BLaER1 (cell line): ENCODE data around the gene SEMA5A.

Source experiments
- H3K27ac ChIP-seq: shearing (Covaris generic); formaldehyde crosslinking; 2 replicates; pipeline ENCODE4 v1.8.1; 2022
- H3K27me3 ChIP-seq: shearing (Covaris generic); formaldehyde crosslinking; 2 replicates; pipeline ENCODE4 v1.8.1; 2022
- H3K36me3 ChIP-seq: shearing (Covaris generic); formaldehyde crosslinking; 2 replicates; pipeline ENCODE4 v1.8.1; 2022
- H3K4me1 ChIP-seq: shearing (Covaris generic); formaldehyde crosslinking; 2 replicates; pipeline ENCODE4 v1.8.1; 2022
- H3K4me2 ChIP-seq: shearing (Covaris generic); formaldehyde crosslinking; 2 replicates; pipeline ENCODE4 v1.8.1; 2022
- H3K4me3 ChIP-seq: shearing (Covaris generic); formaldehyde crosslinking; 2 replicates; pipeline ENCODE4 v1.8.1; 2022
- H3K9ac ChIP-seq: shearing (Covaris generic); formaldehyde crosslinking; 2 replicates; pipeline ENCODE4 v1.8.1; 2022
- H3K9me3 ChIP-seq: shearing (Covaris generic); formaldehyde crosslinking; 2 replicates; pipeline ENCODE4 v1.8.1; 2022
- H4K20me1 ChIP-seq: shearing (Covaris generic); formaldehyde crosslinking; 2 replicates; pipeline ENCODE4 v1.8.1; 2022
- Cebpa-rat ChIP-seq: shearing (Covaris generic); IDR thresholded peaks from 2 replicates; pipeline ENCODE4 v1.8.1; 2022

Gene SEMA5A

GRCh38 chr5:9483779-9484178 lies 62.1 kb downstream of the SEMA5A start:
- H3K9ac ChIP-seq = no peak overlapping the region
- TF ChIP-seq Cebpa-rat = no peak
- H3K27me3 ChIP-seq = no peaks in the 10 kb centered on the region
- no peaks in the 10 kb centered on the region for H3K9me3 ChIP-seq
- H3K4me2 ChIP-seq = no peak overlapping the region
- H4K20me1 ChIP-seq = no peaks in the 10 kb centered on the region
- H3K36me3 ChIP-seq = no peaks in the 10 kb centered on the region
- no peak overlapping the region for H3K27ac ChIP-seq
- no peaks in the 10 kb centered on the region for H3K4me1 ChIP-seq
- H3K4me3 ChIP-seq = no peak overlapping the region

DNA sequence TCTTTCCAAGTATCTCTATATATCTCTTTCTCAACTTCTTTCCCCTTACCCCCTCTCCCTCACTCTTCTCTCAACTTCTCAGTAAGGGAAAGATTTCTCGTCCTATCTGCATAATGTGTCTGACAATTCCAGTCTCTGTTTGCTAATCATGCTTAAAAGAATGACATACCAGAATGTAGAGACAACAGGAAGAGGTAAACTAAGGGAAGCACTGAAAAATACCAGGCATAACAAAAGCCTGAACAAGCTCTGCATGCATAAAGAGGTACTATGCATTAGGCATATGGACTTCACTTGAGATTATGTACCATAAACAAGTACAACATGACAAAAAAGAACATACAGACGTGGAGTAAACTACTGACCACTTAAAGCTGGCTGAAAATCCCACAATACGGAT lies 62.6 kb downstream of the SEMA5A start:
- H3K27me3 ChIP-seq = no peaks in the 10 kb centered on the region
- no peak overlapping the region for H3K4me3 ChIP-seq
- no peaks in the 10 kb centered on the region for H3K4me1 ChIP-seq
- no peak overlapping the region for H3K9ac ChIP-seq
- H3K27ac ChIP-seq = no peak overlapping the region
- TF ChIP-seq Cebpa-rat = no peak
- H3K36me3 ChIP-seq = no peaks in the 10 kb centered on the region
- no peaks in the 10 kb centered on the region for H4K20me1 ChIP-seq
- no peak overlapping the region for H3K4me2 ChIP-seq
- H3K9me3 ChIP-seq = peaks cover under 1% of the 10 kb centered on the region

GRCh38 chr5:9482381-9482780 lies 63.5 kb downstream of the SEMA5A start:
- H3K9me3 ChIP-seq = peaks cover 9% of the 10 kb centered on the region
- H4K20me1 ChIP-seq = no peaks in the 10 kb centered on the region
- no peak overlapping the region for H3K4me3 ChIP-seq
- TF ChIP-seq Cebpa-rat = no peak
- no peak overlapping the region for H3K27ac ChIP-seq
- H3K27me3 ChIP-seq = no peaks in the 10 kb centered on the region
- no peak overlapping the region for H3K9ac ChIP-seq
- H3K4me1 ChIP-seq = no peaks in the 10 kb centered on the region
- H3K4me2 ChIP-seq = no peak overlapping the region
- no peaks in the 10 kb centered on the region for H3K36me3 ChIP-seq

DNA sequence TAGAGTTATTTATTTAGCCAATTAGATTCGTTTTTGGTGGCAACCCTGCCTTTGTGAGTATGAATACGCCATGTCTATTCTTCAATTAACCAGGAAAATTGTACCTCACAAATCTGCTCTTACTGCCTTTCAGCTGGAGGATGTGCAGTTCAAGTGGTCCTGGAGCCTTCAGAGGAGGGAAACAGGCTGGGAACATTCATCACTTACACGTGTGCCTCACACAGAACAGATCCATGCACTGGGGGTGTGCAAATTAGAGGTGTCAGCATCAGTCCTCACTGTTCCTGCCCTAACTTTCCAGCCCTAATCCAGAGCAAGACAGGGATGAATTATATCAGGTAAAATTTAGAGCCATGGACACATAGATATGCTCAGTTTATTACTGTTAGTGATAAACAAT lies 65.4 kb downstream of the SEMA5A start:
- no peak for TF ChIP-seq Cebpa-rat
- Histone ChIP-seq H3K4me2 (no peak overlapping the region), H3K27me3 (no peaks in the 10 kb centered on the region), H3K27ac (no peak overlapping the region), H4K20me1 (no peaks in the 10 kb centered on the region), H3K4me1 (no peaks in the 10 kb centered on the region), H3K4me3 (no peak overlapping the region), H3K9ac (no peak overlapping the region), H3K9me3 (peaks cover 18% of the 10 kb centered on the region), H3K36me3 (no peaks in the 10 kb centered on the region)

- Histone ChIP-seq H3K9ac (no peak overlapping the region), H3K9me3 (peaks cover 18% of the 10 kb centered on the region), H3K27me3 (no peaks in the 10 kb centered on the region), H4K20me1 (no peaks in the 10 kb centered on the region), H3K36me3 (no peaks in the 10 kb centered on the region), H3K4me2 (no peak overlapping the region), H3K4me3 (no peak overlapping the region), H3K4me1 (no peaks in the 10 kb centered on the region), H3K27ac (no peak overlapping the region)
- TF ChIP-seq Cebpa-rat = no peak
Observed at GRCh38 chr5:9479990-9480389, 65.9 kb downstream of the SEMA5A start.

GRCh38 chr5:9479361-9479760 lies 66.5 kb downstream of the SEMA5A start:
- Histone ChIP-seq H3K4me3 (no peak overlapping the region), H3K9me3 (peaks cover 18% of the 10 kb centered on the region), H3K36me3 (no peaks in the 10 kb centered on the region), H3K27ac (no peak overlapping the region), H4K20me1 (no peaks in the 10 kb centered on the region), H3K27me3 (no peaks in the 10 kb centered on the region), H3K4me1 (no peaks in the 10 kb centered on the region), H3K9ac (no peak overlapping the region), H3K4me2 (no peak overlapping the region)
- no peak for TF ChIP-seq Cebpa-rat

- Histone ChIP-seq H3K4me1 (no peaks in the 10 kb centered on the region), H3K27me3 (no peaks in the 10 kb centered on the region), H3K9ac (no peak overlapping the region), H3K4me2 (no peak overlapping the region), H3K9me3 (peaks cover 18% of the 10 kb centered on the region), H3K4me3 (no peak overlapping the region), H3K36me3 (no peaks in the 10 kb centered on the region), H4K20me1 (no peaks in the 10 kb centered on the region), H3K27ac (no peak overlapping the region)
- no peak for TF ChIP-seq Cebpa-rat
Observed at GRCh38 chr5:9477537-9477936, 68.3 kb downstream of the SEMA5A start.

- H3K36me3 ChIP-seq = no peaks in the 10 kb centered on the region
- no peaks in the 10 kb centered on the region for H3K27me3 ChIP-seq
Observed at GRCh38 chr5:9474219-9475002, 71.5 kb downstream of the SEMA5A start.

GRCh38 chr5:9473624-9474023 lies 72.3 kb downstream of the SEMA5A start:
- no peaks in the 10 kb centered on the region for H3K27me3 ChIP-seq
- H3K36me3 ChIP-seq = no peaks in the 10 kb centered on the region
- H4K20me1 ChIP-seq = no peaks in the 10 kb centered on the region
- no peak overlapping the region for H3K9ac ChIP-seq
- no peak overlapping the region for H3K4me3 ChIP-seq
- TF ChIP-seq Cebpa-rat = no peak
- H3K4me1 ChIP-seq = no peaks in the 10 kb centered on the region
- H3K27ac ChIP-seq = no peak overlapping the region
- no peak overlapping the region for H3K4me2 ChIP-seq
- H3K9me3 ChIP-seq = peaks cover 18% of the 10 kb centered on the region

More at GRCh38 chr5:9474219-9475002, 71.5 kb downstream of the SEMA5A start:
- no peak overlapping the region for H3K4me3 ChIP-seq
- H3K9me3 ChIP-seq = peaks cover 18% of the 10 kb centered on the region
- no peaks in the 10 kb centered on the region for H3K4me1 ChIP-seq
- no peaks in the 10 kb centered on the region for H4K20me1 ChIP-seq
- H3K27ac ChIP-seq = no peak overlapping the region
- TF ChIP-seq Cebpa-rat = no peak
- H3K9ac ChIP-seq = no peak overlapping the region
- no peak overlapping the region for H3K4me2 ChIP-seq

DNA sequence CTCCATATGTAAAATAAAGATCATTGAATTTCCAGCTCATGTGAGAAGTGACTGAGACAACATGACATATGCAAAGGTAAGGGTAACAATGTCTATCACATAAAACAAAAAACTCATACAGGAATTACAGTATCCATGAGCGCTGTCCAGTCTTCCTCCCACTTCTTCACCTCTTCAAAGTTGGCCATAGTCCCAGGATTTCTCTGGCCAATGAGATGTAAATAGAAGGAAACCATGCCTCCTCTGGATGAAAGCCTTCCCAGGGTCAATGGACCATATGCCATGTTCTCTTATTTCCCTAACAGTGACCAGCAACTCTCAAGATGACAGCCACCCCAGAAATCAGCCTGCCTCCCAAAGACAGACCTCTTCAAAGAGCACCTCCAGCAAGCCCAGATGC lies 75.5 kb downstream of the SEMA5A start:
- Histone ChIP-seq H3K4me2 (no peak overlapping the region), H4K20me1 (no peaks in the 10 kb centered on the region), H3K9ac (no peak overlapping the region), H3K4me3 (no peak overlapping the region), H3K36me3 (no peaks in the 10 kb centered on the region), H3K9me3 (no peaks in the 10 kb centered on the region), H3K27me3 (no peaks in the 10 kb centered on the region), H3K4me1 (no peaks in the 10 kb centered on the region), H3K27ac (no peak overlapping the region)
- no peak for TF ChIP-seq Cebpa-rat

DNA sequence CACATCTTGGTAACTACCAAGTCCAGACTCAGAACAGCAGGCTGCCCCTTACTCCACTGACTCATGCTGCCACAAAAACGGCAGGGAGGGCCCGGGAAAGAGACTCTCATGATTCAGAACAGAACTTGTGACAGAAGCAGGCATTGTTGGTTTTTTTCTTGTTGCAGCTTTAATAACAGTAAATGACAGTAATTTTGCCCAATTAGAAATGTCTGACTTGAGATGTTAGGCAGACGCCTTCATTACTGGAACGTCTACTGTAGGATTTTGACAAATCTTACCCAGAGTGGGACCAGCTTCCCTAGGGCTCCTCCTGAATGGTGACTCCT lies 77.9 kb downstream of the SEMA5A start:
- Histone ChIP-seq H3K27me3 (no peaks in the 10 kb centered on the region), H3K27ac (no peak overlapping the region), H3K4me1 (no peaks in the 10 kb centered on the region), H3K4me2 (no peak overlapping the region), H3K36me3 (no peaks in the 10 kb centered on the region), H3K4me3 (no peak overlapping the region), H3K9ac (no peak overlapping the region), H4K20me1 (no peaks in the 10 kb centered on the region), H3K9me3 (no peaks in the 10 kb centered on the region)
- TF ChIP-seq Cebpa-rat = no peak
